GM21737 (cell line): ENCODE results near the gene LMOD1.

Source experiments
- ATAC-seq: cut with Tn5 transposase; IDR thresholded peaks from one replicate; pipeline ENCODE4 v1.9.1; 2021; ENCODE audit warnings: mild to moderate bottlenecking, moderate library complexity; ENCODE audit not compliant: unreplicated experiment

Gene LMOD1

DNA sequence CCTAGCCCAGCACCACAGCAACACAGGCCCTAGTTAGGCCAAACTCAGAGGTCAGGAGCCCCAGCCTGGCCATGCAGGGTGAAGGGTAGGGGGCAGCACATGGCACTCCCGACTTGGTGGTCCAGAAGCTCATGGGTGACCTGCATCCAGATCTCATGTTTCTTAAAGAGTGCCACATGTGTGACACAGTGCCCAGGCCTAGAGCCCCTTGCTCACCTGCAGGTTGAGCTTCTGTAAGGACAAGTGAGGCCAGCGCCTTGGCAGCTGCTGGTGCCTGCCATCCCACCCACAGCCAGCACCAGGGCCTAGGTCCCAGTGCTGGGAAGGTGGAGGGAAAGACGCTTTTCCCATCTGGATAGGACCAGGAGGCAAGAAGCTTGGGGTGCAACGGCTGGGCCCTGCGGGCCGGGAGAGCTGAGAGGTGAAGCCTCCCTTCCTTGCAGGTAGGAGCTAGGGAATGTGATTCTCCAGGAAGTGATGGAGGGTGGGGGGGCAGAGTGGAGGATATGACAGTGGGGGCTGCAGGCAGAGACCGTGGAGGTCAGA lies 51.2 kb downstream of the LMOD1 start:
- ATAC-seq, result no peak

GRCh38 chr1:201894343-201895119 lies 51.8 kb downstream of the LMOD1 start:
- no peak for ATAC-seq

GRCh38 chr1:201893431-201893830 lies 52.9 kb downstream of the LMOD1 start:
- no peak for ATAC-seq

DNA sequence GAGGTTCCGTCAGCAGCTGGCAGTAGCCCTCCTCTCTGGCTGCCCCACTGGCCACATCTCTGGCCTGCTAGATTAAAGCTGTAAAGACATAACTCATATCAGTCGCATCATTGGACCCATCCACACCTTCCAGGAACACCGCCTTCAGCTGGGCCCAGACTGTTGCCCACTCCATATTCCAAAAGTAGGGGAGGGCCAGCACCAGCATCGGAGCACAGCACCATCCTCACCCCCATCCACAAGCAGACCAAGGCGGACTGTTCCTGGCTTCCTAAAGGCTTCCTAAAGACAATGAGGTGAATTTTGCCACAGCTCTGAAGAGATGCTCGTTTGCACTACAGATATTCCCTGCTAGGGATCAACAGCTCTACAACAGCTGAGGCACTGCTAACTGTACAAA lies 54.1 kb downstream of the LMOD1 start:
- ATAC-seq, result no peak

GRCh38 chr1:201891451-201892045 lies 54.8 kb downstream of the LMOD1 start:
- ATAC-seq, result no peak

DNA sequence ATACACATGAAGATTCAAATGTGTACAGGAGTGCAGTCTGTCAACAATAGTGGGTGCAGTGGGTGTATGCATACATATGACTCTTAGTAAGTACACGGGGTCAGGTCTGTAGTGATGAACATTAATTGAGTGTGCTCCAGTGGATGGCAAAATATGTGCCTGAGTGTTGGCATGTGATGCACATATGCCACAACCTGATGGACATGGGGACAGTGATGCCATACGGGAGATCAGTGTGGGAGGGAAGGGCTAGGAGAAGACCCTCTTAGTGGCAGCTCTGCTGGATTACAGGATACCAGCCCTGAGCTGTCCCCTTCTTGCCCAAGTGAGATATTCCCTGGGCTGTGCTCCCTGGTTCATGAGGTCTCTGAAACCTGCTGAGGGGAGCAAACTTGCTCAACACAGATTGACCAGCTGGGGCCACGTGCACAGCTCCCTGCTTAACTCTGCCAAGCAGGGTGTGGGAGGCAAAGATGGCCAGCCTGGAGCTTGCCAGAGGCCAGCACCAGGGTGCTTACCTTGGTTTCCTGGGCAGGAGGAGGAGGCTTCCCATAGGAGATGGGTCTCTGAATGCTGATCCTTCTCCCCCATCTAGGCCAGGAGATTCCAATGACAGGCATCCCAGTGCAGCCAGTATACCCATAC lies 55.4 kb downstream of the LMOD1 start:
- ATAC-seq, result no peak

DNA sequence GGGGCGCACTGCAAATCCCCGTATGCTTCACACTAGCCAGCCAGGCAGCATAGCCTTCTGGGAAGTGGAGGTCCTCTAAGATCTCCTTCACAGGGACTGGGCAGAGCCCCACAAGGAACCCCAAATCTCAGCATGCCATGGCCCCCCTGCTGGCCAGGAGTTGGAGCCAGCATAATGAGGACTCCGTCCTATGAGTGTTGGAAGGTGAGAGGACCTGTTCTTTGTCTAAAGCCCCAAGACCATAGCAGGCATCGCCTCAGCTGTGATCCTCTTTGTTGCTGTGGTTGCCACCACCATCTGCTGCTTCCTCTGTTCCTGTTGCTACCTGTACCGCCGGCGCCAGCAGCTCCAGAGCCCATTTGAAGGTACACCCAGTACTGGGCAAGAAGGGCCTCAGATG lies 56.1 kb downstream of the LMOD1 start:
- no peak for ATAC-seq

DNA sequence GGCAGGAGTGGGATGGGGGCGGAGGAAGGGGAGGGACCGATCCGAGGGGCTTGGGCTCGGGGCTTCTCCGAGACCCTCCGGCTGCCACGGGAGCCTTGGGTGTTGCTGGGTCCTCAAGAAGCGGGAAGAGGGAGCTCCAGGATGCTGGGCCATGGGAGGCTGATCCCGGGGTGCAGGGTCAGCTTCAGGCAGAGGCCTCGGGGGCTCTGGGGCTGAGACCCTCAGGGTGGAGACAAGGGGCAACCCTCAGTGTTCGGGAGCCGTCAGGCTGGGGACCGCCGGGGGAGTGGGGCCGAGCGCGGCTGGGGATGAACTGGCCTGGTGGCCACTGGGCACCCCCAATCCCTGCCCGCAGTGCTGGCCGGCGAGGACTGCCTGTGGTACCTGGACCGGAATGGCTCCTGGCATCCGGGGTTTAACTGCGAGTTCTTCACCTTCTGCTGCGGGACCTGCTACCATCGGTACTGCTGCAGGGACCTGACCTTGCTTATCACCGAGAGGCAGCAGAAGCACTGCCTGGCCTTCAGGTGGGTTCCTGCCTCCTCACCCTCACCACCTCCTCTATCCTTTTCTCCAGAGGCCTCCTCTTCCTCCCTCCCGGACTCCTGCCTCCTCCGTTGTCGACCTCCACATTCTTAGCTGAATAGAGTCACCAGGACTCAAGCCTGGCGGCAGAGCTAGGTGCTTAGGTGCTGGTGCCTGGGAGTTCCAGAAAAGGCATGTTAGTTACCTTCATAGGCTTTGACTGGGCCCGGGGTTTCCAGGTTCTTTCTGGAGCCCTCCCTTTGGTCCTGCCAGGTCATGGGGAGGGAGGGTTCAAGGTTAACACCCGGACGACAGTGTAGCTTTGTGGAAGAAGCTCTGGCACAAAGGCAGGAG lies 57.0 kb downstream of the LMOD1 start:
- ATAC-seq, result no peak

DNA sequence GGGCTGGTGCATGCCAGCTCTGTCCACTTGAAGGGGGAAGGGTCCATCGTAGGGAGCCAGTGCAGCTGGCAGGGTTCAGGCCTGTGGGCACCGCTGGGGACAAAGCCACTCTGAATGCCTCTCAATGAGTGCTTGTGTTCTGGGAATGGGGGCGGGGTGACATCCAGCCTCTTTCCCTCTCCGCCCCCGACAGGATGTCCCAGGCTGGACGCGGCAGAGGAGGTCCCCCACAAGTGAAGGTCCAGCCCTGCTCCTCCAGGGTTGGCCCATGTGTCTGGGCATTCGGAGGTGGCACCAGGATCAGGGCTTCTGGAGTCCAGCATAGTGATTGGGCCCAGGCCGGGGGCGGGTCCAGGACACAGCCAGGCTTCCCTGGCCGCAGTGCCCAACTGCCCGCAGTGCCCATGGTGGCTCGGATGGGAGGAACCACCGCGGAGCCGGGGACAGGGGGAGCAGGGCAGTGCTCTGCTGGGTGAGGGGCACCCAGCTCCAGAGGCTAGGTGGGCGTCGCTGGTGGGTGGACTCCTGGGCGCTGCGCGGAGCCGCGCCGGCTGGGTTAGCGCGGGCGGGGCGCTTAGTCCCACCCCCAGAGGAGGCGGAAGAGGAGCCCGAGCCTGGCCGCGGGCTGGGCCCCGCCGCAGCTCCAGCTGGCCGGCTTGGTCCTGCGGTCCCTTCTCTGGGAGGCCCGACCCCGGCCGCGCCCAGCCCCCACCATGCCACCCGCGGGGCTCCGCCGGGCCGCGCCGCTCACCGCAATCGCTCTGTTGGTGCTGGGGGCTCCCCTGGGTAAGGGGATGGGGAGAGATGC lies 57.9 kb downstream of the LMOD1 start, which contains the start of gene SHISA4:
Gene SHISA4 (plus strand): TSS at position 617 of the 808 bp plus-strand sequence. CDS start 97 bp downstream, at position 714.
- no peak for ATAC-seq

- no peak for ATAC-seq
Measured at GRCh38 chr1:201887116-201887866, 59.1 kb downstream of the LMOD1 start.

DNA sequence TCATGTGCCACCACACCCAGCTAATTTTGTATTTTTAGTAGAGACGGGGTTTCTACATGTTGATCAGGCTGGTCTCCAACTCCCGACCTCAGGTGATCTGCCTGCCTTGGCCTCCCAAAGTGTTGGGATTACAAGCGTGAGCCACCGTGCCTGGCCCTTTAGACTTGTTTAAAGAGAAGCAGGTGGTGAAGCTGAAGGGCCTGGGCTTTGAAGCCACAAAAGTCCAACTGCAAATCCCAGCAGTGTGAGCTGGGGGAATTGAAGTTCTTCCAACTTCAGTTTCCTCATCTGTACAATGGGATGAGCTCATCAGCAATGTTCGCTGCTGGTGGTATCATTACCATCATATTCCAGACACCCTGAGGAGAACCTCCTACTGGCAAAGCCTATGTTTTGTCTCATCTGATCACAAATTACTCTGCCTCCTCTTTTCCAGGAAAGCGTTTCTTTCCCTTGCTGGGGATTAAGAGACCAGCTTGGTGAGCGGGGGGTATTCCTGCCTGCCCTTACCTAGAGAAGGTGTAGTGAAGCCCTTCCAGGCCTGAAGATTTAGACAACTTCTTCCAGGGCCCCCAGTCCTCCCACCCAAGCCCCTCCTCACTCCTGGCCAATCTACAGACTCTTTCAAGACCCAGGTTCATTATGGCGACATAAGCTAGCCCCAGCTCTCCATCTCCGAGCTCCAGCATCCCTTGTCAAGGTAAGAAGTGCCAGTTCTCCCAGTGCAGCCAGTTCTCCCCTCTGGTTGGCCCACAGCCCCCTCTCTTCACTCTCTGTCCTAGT lies 60.1 kb downstream of the LMOD1 start:
- ATAC-seq, result no peak

GRCh38 chr1:201885531-201886075 lies 60.7 kb downstream of the LMOD1 start:
- no peak for ATAC-seq

DNA sequence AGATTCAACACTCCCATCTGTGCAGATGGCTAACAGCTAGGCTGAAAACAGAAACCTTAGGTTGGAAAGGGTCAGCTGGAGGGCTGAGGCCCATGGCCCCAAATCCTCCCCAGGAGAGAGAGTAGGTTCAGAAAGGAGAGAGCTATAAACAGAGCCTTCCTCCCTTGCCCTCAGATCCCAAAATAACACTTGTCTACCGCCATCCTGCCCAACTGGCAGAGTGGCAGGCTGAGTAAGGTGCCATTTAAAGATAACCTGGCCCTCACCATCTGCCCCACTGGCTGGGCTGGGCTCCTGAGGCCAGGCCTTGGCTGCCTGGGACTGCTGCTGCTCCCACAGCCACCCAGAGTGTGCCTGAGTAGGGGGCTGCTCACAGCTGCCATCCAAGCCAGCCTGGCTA lies 61.9 kb downstream of the LMOD1 start:
- no peak for ATAC-seq

- no peak for ATAC-seq
Measured at GRCh38 chr1:201883786-201884185, 62.6 kb downstream of the LMOD1 start.

DNA sequence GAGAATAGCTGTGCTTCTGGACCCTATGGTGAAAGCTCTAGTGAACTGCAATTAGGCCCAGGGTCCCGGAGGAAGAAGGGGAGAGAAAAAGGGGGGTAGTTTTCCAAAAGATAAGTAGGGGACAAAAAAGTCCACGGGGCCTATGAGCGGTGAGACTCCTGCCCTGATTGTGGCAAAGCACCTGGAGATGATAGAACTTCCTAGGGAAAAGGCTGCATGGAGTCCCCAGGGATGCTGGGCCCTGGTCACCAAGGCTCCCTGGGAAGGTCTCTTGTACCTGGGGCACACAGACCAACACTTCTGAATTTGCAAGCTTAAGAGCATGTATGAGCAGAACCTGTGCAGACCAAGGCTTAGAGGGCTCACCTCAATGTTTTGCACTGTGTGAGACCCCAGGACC lies 63.1 kb downstream of the LMOD1 start:
- no peak for ATAC-seq

DNA sequence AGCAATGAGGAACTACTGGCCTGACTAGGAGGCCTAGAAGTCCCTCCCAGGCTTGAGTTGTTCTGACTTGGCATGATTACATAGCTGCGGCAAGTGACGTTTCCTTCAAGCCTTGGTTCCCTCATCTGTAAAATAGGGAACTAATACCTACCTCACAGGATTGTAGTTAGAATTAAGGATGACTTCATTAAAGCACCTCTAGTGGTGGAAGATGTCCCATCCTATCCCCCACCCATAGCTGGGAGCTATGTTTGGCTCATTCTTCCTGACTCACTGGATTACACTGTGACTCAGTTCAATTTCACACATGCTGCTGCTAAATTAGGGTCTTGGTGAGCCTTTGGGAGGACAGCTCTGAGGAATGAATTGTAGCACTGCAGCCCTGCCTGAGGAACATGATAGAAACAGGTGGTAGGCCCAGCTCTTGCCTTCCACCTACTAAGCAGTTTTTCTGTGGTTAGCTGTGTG lies 63.6 kb downstream of the LMOD1 start:
- peak; percentile 47 for ATAC-seq

DNA sequence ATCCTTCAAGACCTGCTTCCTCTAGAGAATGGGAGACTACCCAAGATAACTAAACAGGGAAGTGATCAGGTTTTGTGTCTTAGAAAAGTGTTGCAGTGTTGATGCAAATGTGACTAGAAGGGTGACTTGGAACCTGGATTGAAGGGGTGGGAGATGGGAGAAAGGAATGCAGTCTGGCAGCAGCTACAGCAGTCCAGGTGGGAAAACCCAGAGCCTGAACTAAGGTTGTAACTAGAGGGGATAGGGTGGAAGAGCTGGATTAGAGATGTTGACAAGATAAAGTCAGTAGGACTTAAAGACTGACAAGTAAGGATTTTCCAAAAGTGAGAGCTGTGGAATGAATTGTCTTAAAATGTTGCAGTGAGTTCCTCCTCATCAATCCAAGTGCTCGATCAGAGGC lies 64.7 kb downstream of the LMOD1 start:
- ATAC-seq, result no peak

GRCh38 chr1:201880928-201881571 lies 65.3 kb downstream of the LMOD1 start:
- ATAC-seq, result no peak
